Adrenal gland (tissue), 5 donors: ENCODE results near the gene ODAD2.

ENCODE experiments used
- CTCF ChIP-seq, 6 experiments: fragments of 450-650 bp in 4 of 6; fragments of 200-600 bp in 2 of 6; sonication (generic) in 1 of 6; IDR thresholded peaks; 1 replicate in 5 of 6; 2 replicates in 1 of 6; pipeline versions ENCODE4 v1.5.1 to v1.8.0; 2016 to 2021; ENCODE audit warnings: antibody characterized with exemption in 6 of 6, mild to moderate bottlenecking in 2 of 6, moderate library complexity in 1 of 6
- POLR2A ChIP-seq, 2 donors: fragments of 450-650 bp; IDR thresholded peaks; one replicate each; pipeline ENCODE4 v1.6.1; 2017; ENCODE audit warnings: antibody characterized with exemption in 2 of 2, mild to moderate bottlenecking in 2 of 2, moderate library complexity in 1 of 2
- donor health status: DM: no; HTN: no; CAD: no.

DNA sequence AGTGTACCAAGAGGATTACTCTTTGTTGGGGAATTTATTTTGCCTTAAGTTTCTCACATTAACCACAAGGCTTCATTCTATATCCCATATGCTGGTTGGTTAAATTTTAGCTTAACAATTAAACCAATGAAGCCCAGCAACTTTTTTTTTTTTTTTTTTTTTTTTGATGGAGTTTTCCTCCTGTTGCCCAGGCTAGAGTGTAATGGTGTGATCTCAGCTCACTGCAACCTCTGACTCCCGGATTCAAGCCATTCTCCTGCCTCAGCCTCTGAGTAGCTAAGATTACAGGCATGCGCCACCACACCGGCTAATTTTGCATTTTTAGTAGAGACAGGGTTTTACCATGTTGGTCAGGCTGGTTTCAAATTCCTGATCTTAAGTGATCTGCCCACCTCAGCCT, 178.2 kb downstream of the ODAD2 start:
- TF ChIP-seq CTCF (IDR thresholded peaks at IDR 0.05) (no peak), POLR2A (IDR thresholded peaks at IDR 0.05) (no peak)
